Activated naive CD4-positive, alpha-beta T cell treated with anti-CD3 and anti-CD28 coated beads, Interleukin-2, amount 10 ng/mL, durations not matched to agents 7 days and 5 days (primary cell): ENCODE data around the gene OR51B2.
A peak's percentile ranks its signal among the peaks of the same experiment; 100 is the strongest.

Source experiments
- CTCF ChIA-PET: fragments of 350-600 bp; sonication (Branson Sonifier 250); formaldehyde crosslinking; loops from one replicate; lab custom pipeline; 2021; ENCODE audit warnings: antibody characterized with exemption; lab: Charles Lee
- DNase-seq: peaks from one replicate; pipeline ENCODE4 v3.0.0-alpha.2; 2020
- H3K27ac Mint-ChIP-seq: one replicate; pipeline ENCODE4 v1.8.0; 2021; ENCODE audit warnings: mild to moderate bottlenecking, moderate library complexity, mixed read lengths
- H3K27me3 Mint-ChIP-seq: one replicate; pipeline ENCODE4 v1.8.0; 2021; ENCODE audit warnings: mild to moderate bottlenecking, mixed read lengths
- H3K36me3 Mint-ChIP-seq: one replicate; pipeline ENCODE4 v1.8.0; 2021; ENCODE audit warnings: mixed read lengths
- H3K4me1 Mint-ChIP-seq: one replicate; pipeline ENCODE4 v1.8.0; 2021; ENCODE audit warnings: mixed read lengths
- H3K4me3 Mint-ChIP-seq: one replicate; pipeline ENCODE4 v1.8.0; 2021; ENCODE audit warnings: mild to moderate bottlenecking, moderate library complexity, mixed read lengths
- H3K9me3 Mint-ChIP-seq: one replicate; pipeline ENCODE4 v1.8.0; 2021; ENCODE audit warnings: mixed read lengths

Gene OR51B2

GRCh38 chr11:5282628-5283027 is 41.5 kb downstream of the OR51B2 start:
- Mint-ChIP-seq H3K27me3 (no peaks in the 10 kb centered on the region), H3K27ac (no peak overlapping the region), H3K36me3 (no peaks in the 10 kb centered on the region), H3K4me3 (no peak overlapping the region), H3K4me1 (no peaks in the 10 kb centered on the region), H3K9me3 (no peaks in the 10 kb centered on the region)
- no peak for DNase-seq
- CTCF ChIA-PET, result no interaction called here

DNA sequence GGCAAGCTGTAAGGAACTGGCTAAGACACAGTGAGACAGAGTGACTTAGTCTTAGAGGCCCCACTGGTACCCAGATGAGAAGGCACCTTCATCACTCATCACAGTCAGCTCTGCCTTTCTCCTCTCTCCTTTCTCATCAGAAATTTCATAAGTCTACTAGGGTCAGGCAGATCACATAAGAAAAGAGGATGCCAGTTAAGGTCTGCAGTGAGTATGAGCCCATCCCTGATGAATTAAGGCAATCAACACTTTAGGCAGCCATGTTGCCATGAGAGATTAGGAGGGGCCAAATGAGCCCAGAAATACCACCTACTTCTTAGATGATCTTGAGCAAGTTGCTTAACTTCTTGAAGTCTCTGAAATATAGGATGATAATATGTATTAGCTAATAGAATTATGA is 42.5 kb downstream of the OR51B2 start:
- H3K36me3 Mint-ChIP-seq, result no peaks in the 10 kb centered on the region
- H3K4me1 Mint-ChIP-seq, result no peaks in the 10 kb centered on the region
- no peaks in the 10 kb centered on the region for H3K27me3 Mint-ChIP-seq
- CTCF ChIA-PET, result no interaction called here
- H3K9me3 Mint-ChIP-seq, result no peaks in the 10 kb centered on the region
- H3K27ac Mint-ChIP-seq, result no peak overlapping the region
- no peak for DNase-seq
- H3K4me3 Mint-ChIP-seq, result no peak overlapping the region

DNA sequence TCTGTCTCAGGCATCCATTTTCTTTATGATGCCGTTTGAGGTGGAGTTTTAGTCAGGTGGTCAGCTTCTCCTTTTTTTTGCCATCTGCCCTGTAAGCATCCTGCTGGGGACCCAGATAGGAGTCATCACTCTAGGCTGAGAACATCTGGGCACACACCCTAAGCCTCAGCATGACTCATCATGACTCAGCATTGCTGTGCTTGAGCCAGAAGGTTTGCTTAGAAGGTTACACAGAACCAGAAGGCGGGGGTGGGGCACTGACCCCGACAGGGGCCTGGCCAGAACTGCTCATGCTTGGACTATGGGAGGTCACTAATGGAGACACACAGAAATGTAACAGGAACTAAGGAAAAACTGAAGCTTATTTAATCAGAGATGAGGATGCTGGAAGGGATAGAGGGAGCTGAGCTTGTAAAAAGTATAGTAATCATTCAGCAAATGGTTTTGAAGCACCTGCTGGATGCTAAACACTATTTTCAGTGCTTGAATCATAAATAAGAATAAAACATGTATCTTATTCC is 43.5 kb downstream of the OR51B2 start:
- Mint-ChIP-seq H3K27me3 (no peaks in the 10 kb centered on the region), H3K4me1 (no peaks in the 10 kb centered on the region), H3K27ac (no peak overlapping the region), H3K9me3 (no peaks in the 10 kb centered on the region), H3K4me3 (no peak overlapping the region), H3K36me3 (no peaks in the 10 kb centered on the region)
- CTCF ChIA-PET, result no interaction called here
- DNase-seq, result peak; percentile 22

GRCh38 chr11:5279471-5280090 is 44.5 kb downstream of the OR51B2 start:
- Mint-ChIP-seq H3K36me3 (no peaks in the 10 kb centered on the region), H3K27me3 (no peaks in the 10 kb centered on the region), H3K27ac (no peak overlapping the region), H3K4me3 (no peak overlapping the region), H3K9me3 (no peaks in the 10 kb centered on the region), H3K4me1 (no peaks in the 10 kb centered on the region)
- no peak for DNase-seq
- CTCF ChIA-PET, result interaction anchor here (1.5 kb wide), 1 partner anchor 10 kb away, joined by 3 read pairs; no protein-coding TSS in a partner anchor

- DNase-seq, result no peak
- Mint-ChIP-seq H3K4me3 (no peak overlapping the region), H3K9me3 (no peaks in the 10 kb centered on the region), H3K27ac (no peak overlapping the region), H3K36me3 (no peaks in the 10 kb centered on the region), H3K27me3 (no peaks in the 10 kb centered on the region), H3K4me1 (no peaks in the 10 kb centered on the region)
- CTCF ChIA-PET, result interaction anchor here (1.5 kb wide), 1 partner anchor 9 kb away, joined by 3 read pairs; no protein-coding TSS in a partner anchor
These were observed 46.2 kb downstream of the OR51B2 start for GRCh38 chr11:5277807-5278382.

DNA sequence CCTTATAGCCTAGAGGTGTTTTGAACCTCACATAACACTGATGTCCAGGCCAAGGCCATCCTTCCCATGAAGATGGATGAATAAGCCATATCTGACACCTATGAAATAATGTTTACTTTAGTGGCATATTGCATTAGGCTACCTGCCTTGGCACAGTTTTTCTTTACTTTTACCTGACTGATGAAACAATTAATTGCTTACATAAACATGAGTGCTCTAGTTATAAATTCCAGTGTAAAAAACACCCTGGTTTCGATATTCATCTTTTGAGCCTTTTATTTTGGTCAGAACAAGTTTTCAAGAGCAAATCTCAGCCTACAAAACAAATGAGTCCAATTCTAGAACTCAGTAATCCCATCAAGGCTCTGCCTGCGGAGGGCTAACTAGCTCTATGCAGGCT is 47.4 kb downstream of the OR51B2 start:
- no peaks in the 10 kb centered on the region for H3K27me3 Mint-ChIP-seq
- H3K4me3 Mint-ChIP-seq, result no peak overlapping the region
- H3K9me3 Mint-ChIP-seq, result no peaks in the 10 kb centered on the region
- CTCF ChIA-PET, result no interaction called here
- no peaks in the 10 kb centered on the region for H3K36me3 Mint-ChIP-seq
- no peaks in the 10 kb centered on the region for H3K4me1 Mint-ChIP-seq
- no peak overlapping the region for H3K27ac Mint-ChIP-seq
- DNase-seq, result no peak

DNA sequence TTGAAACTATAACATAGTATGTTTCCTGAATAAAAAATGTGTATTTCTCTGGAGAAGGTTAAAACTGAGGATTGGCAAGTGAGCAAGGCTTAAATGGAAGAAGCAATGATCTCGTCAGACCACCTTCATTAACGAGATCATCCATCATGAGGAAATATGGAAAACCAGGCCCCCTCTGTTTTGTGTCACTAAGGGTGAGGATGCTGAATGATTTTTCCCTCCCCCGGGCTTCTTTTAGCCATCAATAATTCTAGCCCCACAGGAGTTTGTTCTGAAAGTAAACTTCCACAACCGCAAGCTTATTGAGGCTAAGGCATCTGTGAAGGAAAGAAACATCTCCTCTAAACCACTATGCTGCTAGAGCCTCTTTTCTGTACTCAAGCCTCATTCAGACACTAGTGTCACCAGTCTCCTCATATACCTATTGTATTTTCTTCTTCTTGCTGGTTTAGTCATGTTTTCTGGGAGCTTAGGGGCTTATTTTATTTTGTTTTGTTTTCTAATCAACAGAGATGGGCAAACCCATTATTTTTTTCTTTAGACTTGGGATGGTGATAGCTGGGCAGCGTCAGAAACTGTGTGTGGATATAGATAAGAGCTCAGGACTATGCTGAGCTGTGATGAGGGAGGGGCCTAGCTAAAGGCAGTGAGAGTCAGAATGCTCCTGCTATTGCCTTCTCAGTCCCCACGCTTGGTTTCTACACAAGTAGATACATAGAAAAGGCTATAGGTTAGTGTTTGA is 48.6 kb downstream of the OR51B2 start:
- CTCF ChIA-PET, result interaction anchor here (1.3 kb wide), 1 partner anchor 24 kb away, joined by 3 read pairs; no protein-coding TSS in a partner anchor
- Mint-ChIP-seq H3K4me1 (no peaks in the 10 kb centered on the region), H3K9me3 (no peaks in the 10 kb centered on the region), H3K36me3 (no peaks in the 10 kb centered on the region), H3K27me3 (no peaks in the 10 kb centered on the region), H3K4me3 (no peak overlapping the region), H3K27ac (no peak overlapping the region)
- no peak for DNase-seq

DNA sequence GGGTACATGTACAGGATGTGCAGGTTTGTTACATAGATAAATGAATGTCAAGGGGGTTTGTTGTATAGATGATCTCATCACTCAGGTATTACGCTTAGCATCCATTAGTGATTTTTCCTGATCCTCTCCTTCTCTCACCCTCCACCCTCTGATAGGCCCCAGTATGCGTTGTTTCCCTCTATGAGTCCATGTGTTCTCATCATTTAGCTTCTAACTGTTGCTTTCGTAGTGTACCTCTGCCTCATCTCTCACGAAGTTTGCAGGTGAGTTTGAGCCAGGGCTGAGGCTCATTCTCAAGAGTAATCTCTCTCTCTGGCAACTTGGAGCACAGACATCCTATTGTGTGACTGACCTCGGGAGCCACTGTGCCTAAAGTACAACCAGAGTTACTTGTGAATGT is 49.7 kb downstream of the OR51B2 start:
- H3K27me3 Mint-ChIP-seq, result no peaks in the 10 kb centered on the region
- CTCF ChIA-PET, result interaction anchor here (1.3 kb wide), 1 partner anchor 25 kb away, joined by 3 read pairs; no protein-coding TSS in a partner anchor
- DNase-seq, result no peak
- no peaks in the 10 kb centered on the region for H3K4me1 Mint-ChIP-seq
- no peak overlapping the region for H3K27ac Mint-ChIP-seq
- no peaks in the 10 kb centered on the region for H3K36me3 Mint-ChIP-seq
- no peaks in the 10 kb centered on the region for H3K9me3 Mint-ChIP-seq
- H3K4me3 Mint-ChIP-seq, result no peak overlapping the region
